IMR-90 (cell line): ENCODE results near the gene SYNGR2.

Source experiments
- BHLHE40 ChIP-seq: fragments of 150-350 bp; IDR thresholded peaks from 2 replicates; pipeline ENCODE4 v1.6.1; 2016; ENCODE audit warnings: mild to moderate bottlenecking, low read depth, low read length
- CEBPB ChIP-seq: IDR thresholded peaks from 2 replicates; pipeline ENCODE4 v1.6.1; 2012; ENCODE audit warnings: low read depth, low read length, improper control_type of control experiment
- CHD1 ChIP-seq: IDR thresholded peaks from 2 replicates; pipeline ENCODE4 v1.6.1; 2012; ENCODE audit warnings: low read depth, low read length, improper control_type of control experiment
- FOS ChIP-seq: fragments of 150-350 bp; IDR thresholded peaks from 2 replicates; pipeline ENCODE4 v1.6.1; 2016; ENCODE audit warnings: low read depth, low read length
- MAZ ChIP-seq: IDR thresholded peaks from 2 replicates; pipeline ENCODE4 v1.6.1; 2012; ENCODE audit warnings: low read depth, mild to moderate bottlenecking, low read length, improper control_type of control experiment, moderate library complexity, borderline replicate concordance
- MXI1 ChIP-seq: IDR thresholded peaks from 2 replicates; pipeline ENCODE4 v1.6.1; 2012; ENCODE audit warnings: low read depth, mild to moderate bottlenecking, low read length, moderate library complexity, borderline replicate concordance
- NFE2L2 ChIP-seq: fragments of 150-350 bp; IDR thresholded peaks from 2 replicates; pipeline ENCODE4 v1.6.1; 2016; ENCODE audit warnings: low read depth, mild to moderate bottlenecking, low read length
- POLR2A ChIP-seq: IDR thresholded peaks from 2 replicates; pipeline ENCODE4 v1.6.1; 2012; ENCODE audit warnings: mild to moderate bottlenecking, low read depth, low read length
- RAD21 ChIP-seq: IDR thresholded peaks from 2 replicates; pipeline ENCODE4 v1.6.1; 2012; ENCODE audit warnings: low read length, improper control_type of control experiment
- SMC3 ChIP-seq: fragments of 150-350 bp; IDR thresholded peaks from 2 replicates; pipeline ENCODE4 v1.6.1; 2016; ENCODE audit warnings: low read depth, mild to moderate bottlenecking, antibody characterized with exemption, low read length, moderate library complexity
- TF ChIP-seq, protein P1 (sequence below): conservative IDR thresholded peaks from 2 replicates; pipeline ENCODE4 v1.5.1; 2012; ENCODE audit warnings: mild to moderate bottlenecking, low read depth, low read length, improper control_type of control experiment
- TF ChIP-seq, protein P2 (sequence below): fragments of 150-350 bp; IDR thresholded peaks from 2 replicates; pipeline ENCODE4 v1.6.1; 2016; ENCODE audit warnings: low read depth, mild to moderate bottlenecking, low read length, moderate library complexity, borderline replicate concordance
- TF ChIP-seq, protein P3 (sequence below): fragments of 150-350 bp; IDR thresholded peaks from 2 replicates; pipeline ENCODE4 v1.6.1; 2017; ENCODE audit warnings: mild to moderate bottlenecking, antibody characterized with exemption, low read length, low read depth

DNA sequence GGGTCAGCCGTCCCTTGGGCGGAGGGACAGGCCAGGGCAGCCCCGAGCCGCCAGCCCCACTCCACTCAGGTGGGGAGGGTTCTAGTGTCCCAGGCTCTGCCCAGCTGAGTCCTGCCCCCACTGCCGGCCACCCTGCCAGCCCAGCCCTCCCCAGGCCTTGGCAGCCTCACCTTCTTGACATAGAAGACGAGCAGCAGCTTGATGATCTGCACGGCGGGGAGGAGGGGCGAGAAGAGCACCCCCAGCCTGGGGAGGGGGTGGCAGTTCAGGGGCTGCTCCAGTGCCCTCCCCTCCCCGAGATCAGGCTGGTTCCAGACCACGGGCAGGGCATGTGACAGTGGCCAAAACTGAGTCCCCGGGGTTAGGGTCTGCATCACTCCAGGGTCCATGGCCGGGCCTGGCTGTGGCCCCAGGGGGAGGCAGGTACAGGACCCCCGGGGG is 49.6 kb upstream of the SYNGR2 start:
- TF ChIP-seq RAD21, result no peak
- TF ChIP-seq, protein P1, sequence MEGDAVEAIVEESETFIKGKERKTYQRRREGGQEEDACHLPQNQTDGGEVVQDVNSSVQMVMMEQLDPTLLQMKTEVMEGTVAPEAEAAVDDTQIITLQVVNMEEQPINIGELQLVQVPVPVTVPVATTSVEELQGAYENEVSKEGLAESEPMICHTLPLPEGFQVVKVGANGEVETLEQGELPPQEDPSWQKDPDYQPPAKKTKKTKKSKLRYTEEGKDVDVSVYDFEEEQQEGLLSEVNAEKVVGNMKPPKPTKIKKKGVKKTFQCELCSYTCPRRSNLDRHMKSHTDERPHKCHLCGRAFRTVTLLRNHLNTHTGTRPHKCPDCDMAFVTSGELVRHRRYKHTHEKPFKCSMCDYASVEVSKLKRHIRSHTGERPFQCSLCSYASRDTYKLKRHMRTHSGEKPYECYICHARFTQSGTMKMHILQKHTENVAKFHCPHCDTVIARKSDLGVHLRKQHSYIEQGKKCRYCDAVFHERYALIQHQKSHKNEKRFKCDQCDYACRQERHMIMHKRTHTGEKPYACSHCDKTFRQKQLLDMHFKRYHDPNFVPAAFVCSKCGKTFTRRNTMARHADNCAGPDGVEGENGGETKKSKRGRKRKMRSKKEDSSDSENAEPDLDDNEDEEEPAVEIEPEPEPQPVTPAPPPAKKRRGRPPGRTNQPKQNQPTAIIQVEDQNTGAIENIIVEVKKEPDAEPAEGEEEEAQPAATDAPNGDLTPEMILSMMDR, result no peak
- TF ChIP-seq POLR2A, result no peak
- TF ChIP-seq MAZ, result no peak
- TF ChIP-seq BHLHE40, result no peak
- no peak for TF ChIP-seq CEBPB
- TF ChIP-seq, protein P2, sequence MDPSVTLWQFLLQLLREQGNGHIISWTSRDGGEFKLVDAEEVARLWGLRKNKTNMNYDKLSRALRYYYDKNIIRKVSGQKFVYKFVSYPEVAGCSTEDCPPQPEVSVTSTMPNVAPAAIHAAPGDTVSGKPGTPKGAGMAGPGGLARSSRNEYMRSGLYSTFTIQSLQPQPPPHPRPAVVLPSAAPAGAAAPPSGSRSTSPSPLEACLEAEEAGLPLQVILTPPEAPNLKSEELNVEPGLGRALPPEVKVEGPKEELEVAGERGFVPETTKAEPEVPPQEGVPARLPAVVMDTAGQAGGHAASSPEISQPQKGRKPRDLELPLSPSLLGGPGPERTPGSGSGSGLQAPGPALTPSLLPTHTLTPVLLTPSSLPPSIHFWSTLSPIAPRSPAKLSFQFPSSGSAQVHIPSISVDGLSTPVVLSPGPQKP, result no peak
- TF ChIP-seq, protein P3, sequence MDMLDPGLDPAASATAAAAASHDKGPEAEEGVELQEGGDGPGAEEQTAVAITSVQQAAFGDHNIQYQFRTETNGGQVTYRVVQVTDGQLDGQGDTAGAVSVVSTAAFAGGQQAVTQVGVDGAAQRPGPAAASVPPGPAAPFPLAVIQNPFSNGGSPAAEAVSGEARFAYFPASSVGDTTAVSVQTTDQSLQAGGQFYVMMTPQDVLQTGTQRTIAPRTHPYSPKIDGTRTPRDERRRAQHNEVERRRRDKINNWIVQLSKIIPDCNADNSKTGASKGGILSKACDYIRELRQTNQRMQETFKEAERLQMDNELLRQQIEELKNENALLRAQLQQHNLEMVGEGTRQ, result no peak
- TF ChIP-seq FOS, result no peak
- TF ChIP-seq SMC3, result no peak
- TF ChIP-seq NFE2L2, result no peak
- TF ChIP-seq MXI1, result no peak
- no peak for TF ChIP-seq CHD1
